ENCODE results near the gene MRPL44. TPM values are rescaled to one million over a fixed set of nuclear protein-coding genes. Genes with fewer than 3 reads are reported as not detected.
A peak's percentile ranks its signal among the peaks of the same experiment; 100 is the strongest.

The MRPL44 gene
- 29.9 and 30.4 TPM in 2 replicates for total RNA-seq

GRCh38 chr2:223957092-223957851 lies at the start of gene MRPL44:
Gene MRPL44 (plus strand): TSS chr2:223957463. CDS start chr2:223957473, 10 bp downstream.
- TF ChIP-seq, protein P1, sequence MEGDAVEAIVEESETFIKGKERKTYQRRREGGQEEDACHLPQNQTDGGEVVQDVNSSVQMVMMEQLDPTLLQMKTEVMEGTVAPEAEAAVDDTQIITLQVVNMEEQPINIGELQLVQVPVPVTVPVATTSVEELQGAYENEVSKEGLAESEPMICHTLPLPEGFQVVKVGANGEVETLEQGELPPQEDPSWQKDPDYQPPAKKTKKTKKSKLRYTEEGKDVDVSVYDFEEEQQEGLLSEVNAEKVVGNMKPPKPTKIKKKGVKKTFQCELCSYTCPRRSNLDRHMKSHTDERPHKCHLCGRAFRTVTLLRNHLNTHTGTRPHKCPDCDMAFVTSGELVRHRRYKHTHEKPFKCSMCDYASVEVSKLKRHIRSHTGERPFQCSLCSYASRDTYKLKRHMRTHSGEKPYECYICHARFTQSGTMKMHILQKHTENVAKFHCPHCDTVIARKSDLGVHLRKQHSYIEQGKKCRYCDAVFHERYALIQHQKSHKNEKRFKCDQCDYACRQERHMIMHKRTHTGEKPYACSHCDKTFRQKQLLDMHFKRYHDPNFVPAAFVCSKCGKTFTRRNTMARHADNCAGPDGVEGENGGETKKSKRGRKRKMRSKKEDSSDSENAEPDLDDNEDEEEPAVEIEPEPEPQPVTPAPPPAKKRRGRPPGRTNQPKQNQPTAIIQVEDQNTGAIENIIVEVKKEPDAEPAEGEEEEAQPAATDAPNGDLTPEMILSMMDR (IDR thresholded peaks at IDR 0.05): no peak
- Mint-ChIP-seq H3K4me1 (peaks cover 75% of the 10 kb centered on the region), H3K9me3 (no peaks in the 10 kb centered on the region), H3K36me3 (ENCODE audit: low read depth) (peaks cover 36% of the 10 kb centered on the region), H3K27me3 (no peaks in the 10 kb centered on the region), H3K27ac (peak within 1 kb of the TSS; percentile 94), H3K4me3 (peak within 1 kb of the TSS; percentile 95)
- ChIA-PET POLR2A (interaction anchor here (0.7 to 3.3 kb wide), 9 partner anchors 11 to 69 kb away, joined by 3 to 27 read pairs (median 5); partner anchors contain the start of gene WDFY1), CTCF (interaction anchor here (1.0 to 1.4 kb wide), 3 partner anchors 13 to 56 kb away, joined by 3 to 9 read pairs (median 4); no protein-coding TSS in a partner anchor)
- intact Hi-C loops (cut with micrococcal nuclease): loop anchor here (1.0 to 10.0 kb wide), 14 partner anchors 12 to 1532 kb away; partner anchors contain the start of genes ACSL3, AP1S3, CUL3 and FARSB
- ATAC-seq (ENCODE audit: low read depth) (peak; percentile 98), DNase-seq (peak; percentile 98)

GRCh38 chr2:223908304-223908998 lies 48.8 kb upstream of the MRPL44 start:
- POLR2A ChIA-PET: interaction anchor here (0.6 to 1.2 kb wide), 3 partner anchors 12 to 27 kb away, joined by 3 to 5 read pairs (median 5); no protein-coding TSS in a partner anchor
- intact Hi-C loops (cut with micrococcal nuclease): no loop called here
- no peak for ATAC-seq (ENCODE audit: low read depth)

DNA sequence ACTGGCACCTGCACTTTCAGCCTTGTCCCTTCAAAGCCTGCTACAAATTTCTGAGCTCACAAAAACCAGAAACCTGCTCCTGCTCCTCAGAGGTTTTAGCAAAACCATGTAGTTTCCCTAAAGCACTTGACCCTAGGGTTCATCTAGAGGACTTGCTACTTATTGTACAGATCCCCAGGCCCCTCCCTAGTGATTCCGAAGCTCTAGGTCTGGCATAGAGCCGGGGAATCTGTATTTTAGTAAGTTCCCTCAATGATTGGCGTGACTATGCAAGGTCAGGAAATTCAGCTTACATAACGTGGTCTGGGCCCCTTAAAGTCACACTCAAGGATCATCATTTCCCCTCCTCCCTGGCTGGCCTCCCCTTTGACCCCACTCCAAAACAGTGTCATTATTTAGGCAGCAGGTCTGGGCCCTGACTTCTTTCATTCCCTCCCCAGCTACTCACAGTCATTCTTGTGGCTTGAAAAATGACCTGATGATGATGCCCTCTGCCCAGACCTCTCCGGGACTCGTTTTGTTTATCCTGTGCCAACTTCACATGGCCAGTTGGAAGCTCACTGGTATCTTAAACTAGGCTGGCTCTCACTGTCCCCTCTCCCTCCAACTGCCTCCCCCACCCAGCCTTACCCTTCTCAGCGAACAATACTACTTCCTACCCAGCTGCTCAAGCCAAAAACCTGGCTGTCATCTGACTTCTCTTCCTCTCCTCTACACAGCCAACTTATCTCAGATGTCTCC lies 48.1 kb upstream of the MRPL44 start:
- intact Hi-C loops (cut with micrococcal nuclease): no loop called here
- Mint-ChIP-seq H3K27ac (peak overlapping the region; percentile 43), H3K4me3 (no peak overlapping the region), H3K4me1 (peaks cover 30% of the 10 kb centered on the region), H3K27me3 (no peaks in the 10 kb centered on the region), H3K36me3 (ENCODE audit: low read depth) (peaks cover 58% of the 10 kb centered on the region), H3K9me3 (no peaks in the 10 kb centered on the region)
- no peak for ATAC-seq (ENCODE audit: low read depth)
- TF ChIP-seq, protein P1 (IDR thresholded peaks at IDR 0.05): no peak
- no peak for DNase-seq
- ChIA-PET CTCF (no interaction called here), POLR2A (interaction anchor here (0.6 to 1.1 kb wide), 3 partner anchors 11 to 27 kb away, joined by 3 to 5 read pairs (median 5); no protein-coding TSS in a partner anchor)

More at GRCh38 chr2:223908304-223908998, 48.8 kb upstream of the MRPL44 start:
- H3K4me1 Mint-ChIP-seq: peaks cover 30% of the 10 kb centered on the region
- H3K4me3 Mint-ChIP-seq: no peak overlapping the region
- TF ChIP-seq, protein P1 (IDR thresholded peaks at IDR 0.05): no peak
- H3K27ac Mint-ChIP-seq: peak overlapping the region; percentile 57
- no peak for DNase-seq
- H3K36me3 Mint-ChIP-seq (ENCODE audit: low read depth): peaks cover 59% of the 10 kb centered on the region
- CTCF ChIA-PET: no interaction called here
- H3K27me3 Mint-ChIP-seq: no peaks in the 10 kb centered on the region
- no peaks in the 10 kb centered on the region for H3K9me3 Mint-ChIP-seq

DNA sequence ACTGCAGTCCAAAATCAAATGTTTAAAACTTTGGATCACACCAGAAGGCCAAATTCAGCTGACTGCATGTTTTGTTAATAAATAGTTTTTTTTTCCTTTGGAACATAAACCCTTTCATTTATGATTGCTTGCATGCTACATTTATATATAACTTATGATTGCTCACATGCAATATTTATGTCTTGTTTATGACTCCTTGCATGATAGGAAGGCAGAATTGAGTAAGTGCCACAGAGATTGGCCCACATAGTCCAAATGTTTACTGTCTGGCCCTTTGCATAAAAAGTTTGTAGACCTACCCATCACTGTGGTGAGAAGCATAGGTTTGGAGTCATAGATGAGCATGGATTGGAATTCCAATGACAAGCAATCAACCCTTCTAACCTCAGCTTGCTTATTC lies 42.9 kb upstream of the MRPL44 start:
- H3K4me3 Mint-ChIP-seq: no peak overlapping the region
- TF ChIP-seq, protein P1 (IDR thresholded peaks at IDR 0.05): no peak
- intact Hi-C loops (cut with micrococcal nuclease): loop anchor here (2.0 kb wide), 1 partner anchor 14 kb away; no protein-coding TSS in a partner anchor
- POLR2A ChIA-PET: no interaction called here
- peaks cover 26% of the 10 kb centered on the region for H3K4me1 Mint-ChIP-seq
- H3K36me3 Mint-ChIP-seq (ENCODE audit: low read depth): peaks cover 69% of the 10 kb centered on the region
- H3K27me3 Mint-ChIP-seq: no peaks in the 10 kb centered on the region
- no peak for DNase-seq
- H3K27ac Mint-ChIP-seq: no peak overlapping the region
- CTCF ChIA-PET: interaction anchor here (0.7 to 1.2 kb wide), 3 partner anchors 15 to 56 kb away, joined by 3 read pairs; no protein-coding TSS in a partner anchor
- no peaks in the 10 kb centered on the region for H3K9me3 Mint-ChIP-seq
- no peak for ATAC-seq (ENCODE audit: low read depth)

Data from activated B cell treated with CpG ODN at 0.5 μM for 24 hours (primary cell).